Uterus (tissue), 4 donors: ENCODE measurements around the gene FOXD2. TPM values are rescaled to one million over a fixed set of nuclear protein-coding genes. Genes with fewer than 3 reads are reported as not detected.

Source experiments
- DNase-seq, 2 donors: peaks; one replicate each; pipeline ENCODE4 v3.0.0-alpha.2; 2019 to 2020
- H3K27ac ChIP-seq, 2 donors: fragments of 200-600 bp; sonication (generic); 1 replicate in 1 of 2; 2 replicates in 1 of 2; pipeline ENCODE4 v1.5.1; 2016 to 2018
- H3K27me3 ChIP-seq, 2 donors: fragments of 200-600 bp; sonication (generic); one replicate each; pipeline ENCODE4 v1.5.1; 2018 to 2019; ENCODE audit warnings: control low read depth in 1 of 2
- H3K36me3 ChIP-seq, 2 donors: fragments of 200-600 bp; sonication (generic); one replicate each; pipeline ENCODE4 v1.5.1; 2019; ENCODE audit warnings: control low read depth in 1 of 2
- H3K4me1 ChIP-seq, 2 donors: fragments of 200-600 bp; sonication (generic); one replicate each; pipeline ENCODE4 v1.5.1; 2018 to 2019; ENCODE audit warnings: control low read depth in 1 of 2
- H3K4me3 ChIP-seq, 2 donors: fragments of 200-600 bp; sonication (generic); 1 replicate in 1 of 2; 2 replicates in 1 of 2; pipeline ENCODE4 v1.5.1; 2018 to 2019; ENCODE audit warnings: mild to moderate bottlenecking in 1 of 2
- H3K9me3 ChIP-seq, 2 donors: fragments of 200-600 bp; sonication (generic); one replicate each; pipeline ENCODE4 v1.5.1; 2019; ENCODE audit warnings: control low read depth in 1 of 2
- POLR2A ChIP-seq, 2 donors: fragments of 450-650 bp; IDR thresholded peaks; one replicate each; pipeline ENCODE4 v1.6.1; 2016; ENCODE audit warnings: antibody characterized with exemption in 2 of 2, mild to moderate bottlenecking in 1 of 2, moderate library complexity in 1 of 2
- intact Hi-C: fragments of 100-400 bp; cut with DNase I; formaldehyde crosslinking; loops from one replicate; pipeline ENCODE4 v1.15.1; 2023; ENCODE audit warnings: low total_unique reads
- total RNA-seq, 4 donors: library from RNA; depleted of rRNA in 3 of 4; stranded (reverse); fragments of >200 nt in 3 of 4; gene quantifications; one replicate each; pipeline versions ENCODE4 v1.1.0 to v1.2.4, GENCODE V29; 2014 to 2023
- TF ChIP-seq, protein P1 (sequence below), 4 experiments: fragments of 200-600 bp in 2 of 4; fragments of 450-650 bp in 2 of 4; sonication (generic) in 2 of 4; IDR thresholded peaks; one replicate each; pipeline ENCODE4 v1.5.1; 2016 to 2019; ENCODE audit warnings: antibody characterized with exemption in 4 of 4, mild to moderate bottlenecking in 2 of 4, moderate library complexity in 1 of 4
- donor health status: DM: yes; HTN: yes; CAD: no.

Gene FOXD2
- total RNA-seq, 4 donors from 2014 or later, result 0.62 to 0.67 TPM; not detected in 2

GRCh38 chr1:47402591-47402990 lies 35.3 kb upstream of the FOXD2 start:
- intact Hi-C loops, result no loop called here
- no peak for TF ChIP-seq POLR2A (IDR thresholded peaks at IDR 0.05)
- TF ChIP-seq, protein P1, sequence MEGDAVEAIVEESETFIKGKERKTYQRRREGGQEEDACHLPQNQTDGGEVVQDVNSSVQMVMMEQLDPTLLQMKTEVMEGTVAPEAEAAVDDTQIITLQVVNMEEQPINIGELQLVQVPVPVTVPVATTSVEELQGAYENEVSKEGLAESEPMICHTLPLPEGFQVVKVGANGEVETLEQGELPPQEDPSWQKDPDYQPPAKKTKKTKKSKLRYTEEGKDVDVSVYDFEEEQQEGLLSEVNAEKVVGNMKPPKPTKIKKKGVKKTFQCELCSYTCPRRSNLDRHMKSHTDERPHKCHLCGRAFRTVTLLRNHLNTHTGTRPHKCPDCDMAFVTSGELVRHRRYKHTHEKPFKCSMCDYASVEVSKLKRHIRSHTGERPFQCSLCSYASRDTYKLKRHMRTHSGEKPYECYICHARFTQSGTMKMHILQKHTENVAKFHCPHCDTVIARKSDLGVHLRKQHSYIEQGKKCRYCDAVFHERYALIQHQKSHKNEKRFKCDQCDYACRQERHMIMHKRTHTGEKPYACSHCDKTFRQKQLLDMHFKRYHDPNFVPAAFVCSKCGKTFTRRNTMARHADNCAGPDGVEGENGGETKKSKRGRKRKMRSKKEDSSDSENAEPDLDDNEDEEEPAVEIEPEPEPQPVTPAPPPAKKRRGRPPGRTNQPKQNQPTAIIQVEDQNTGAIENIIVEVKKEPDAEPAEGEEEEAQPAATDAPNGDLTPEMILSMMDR (IDR thresholded peaks at IDR 0.05), result no peak
- DNase-seq, result no peak
- no peak overlapping the region for H3K27ac ChIP-seq
- H3K4me3 ChIP-seq, result no peak overlapping the region
- H3K9me3 ChIP-seq, result no peaks in the 10 kb centered on the region
- no peaks in the 10 kb centered on the region for H3K36me3 ChIP-seq
- no peaks in the 10 kb centered on the region for H3K27me3 ChIP-seq
- H3K4me1 ChIP-seq, result no peaks in the 10 kb centered on the region

DNA sequence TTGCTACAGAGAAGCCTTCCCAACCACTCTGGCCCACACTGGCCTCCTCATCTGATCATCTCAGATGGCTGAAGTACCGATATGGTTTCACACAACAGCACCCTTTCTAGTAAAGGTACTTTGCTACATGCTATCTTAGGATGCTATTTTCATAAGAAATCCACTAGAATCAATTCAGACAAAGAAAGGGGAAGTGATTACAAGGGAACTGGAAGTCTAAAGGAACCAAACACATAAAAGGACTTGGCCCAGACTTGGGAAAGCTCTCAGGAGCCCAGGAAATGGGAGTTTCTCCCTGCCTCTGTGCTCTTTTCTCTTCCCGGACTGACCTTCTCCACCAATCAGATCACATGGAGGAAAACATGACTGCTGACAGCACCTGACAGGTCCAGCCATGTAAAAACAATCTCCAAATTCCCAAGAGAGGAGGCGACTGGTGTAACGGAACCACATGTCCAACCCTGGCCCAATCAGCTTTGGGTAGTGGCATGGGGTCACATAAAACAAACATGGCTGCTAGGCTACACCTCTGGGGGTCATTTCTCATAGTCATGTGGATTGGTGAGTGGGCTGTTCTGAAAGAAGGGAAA lies 34.4 kb upstream of the FOXD2 start:
- H3K27ac ChIP-seq, result no peak overlapping the region
- H3K9me3 ChIP-seq, result no peaks in the 10 kb centered on the region
- H3K4me1 ChIP-seq, result no peaks in the 10 kb centered on the region
- no peak for DNase-seq
- H3K4me3 ChIP-seq, result no peak overlapping the region
- TF ChIP-seq, protein P1 (IDR thresholded peaks at IDR 0.05), result no peak
- no peak for TF ChIP-seq POLR2A (IDR thresholded peaks at IDR 0.05)
- H3K27me3 ChIP-seq, result no peaks in the 10 kb centered on the region
- no peaks in the 10 kb centered on the region for H3K36me3 ChIP-seq
- intact Hi-C loops, result no loop called here

DNA sequence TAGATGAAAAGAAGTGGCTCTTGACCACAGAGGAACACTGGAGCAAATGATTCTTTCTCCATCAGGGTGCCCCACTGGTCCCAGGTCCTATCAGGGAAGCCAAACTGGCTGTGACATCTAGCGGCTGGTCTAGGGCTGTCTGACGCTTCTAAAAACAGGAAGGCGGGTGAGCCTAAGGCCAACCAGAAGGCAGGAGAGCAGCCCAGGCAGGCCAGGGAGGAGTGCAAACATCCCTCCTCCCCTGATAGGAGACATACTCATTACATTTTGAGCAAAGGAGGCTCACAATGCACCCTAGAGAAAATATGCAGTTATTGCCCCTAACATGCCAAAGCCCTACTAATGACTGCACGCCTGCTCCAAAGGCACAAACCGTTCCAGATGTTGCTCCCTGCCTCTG lies 32.1 kb upstream of the FOXD2 start:
- Histone ChIP-seq H3K4me3 (no peak overlapping the region), H3K4me1 (no peaks in the 10 kb centered on the region), H3K36me3 (no peaks in the 10 kb centered on the region), H3K27ac (no peak overlapping the region), H3K27me3 (no peaks in the 10 kb centered on the region), H3K9me3 (no peaks in the 10 kb centered on the region)
- TF ChIP-seq POLR2A (IDR thresholded peaks at IDR 0.05), result no peak
- TF ChIP-seq, protein P1 (IDR thresholded peaks at IDR 0.05), result no peak
- DNase-seq, result no peak
- intact Hi-C loops, result no loop called here

DNA sequence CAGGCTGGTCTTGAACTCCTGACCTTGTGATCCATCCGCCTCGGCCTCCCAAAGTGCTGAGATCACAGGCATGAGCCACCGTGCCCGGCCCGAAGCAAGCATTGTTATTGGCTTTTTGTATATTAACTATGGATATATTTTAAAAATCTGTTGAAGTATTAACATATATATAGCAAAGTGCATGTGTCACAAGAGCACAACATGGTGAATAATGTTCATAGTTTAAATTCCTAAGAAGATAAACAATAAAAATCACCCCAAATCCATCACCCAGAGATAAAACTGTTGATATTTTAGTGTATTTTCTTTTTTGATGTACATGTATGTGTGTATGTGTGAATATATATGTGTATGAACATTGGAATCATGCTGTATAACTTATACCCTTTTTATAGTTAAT lies 30.9 kb upstream of the FOXD2 start:
- no peaks in the 10 kb centered on the region for H3K27me3 ChIP-seq
- H3K27ac ChIP-seq, result no peak overlapping the region
- intact Hi-C loops, result no loop called here
- H3K4me1 ChIP-seq, result no peaks in the 10 kb centered on the region
- H3K9me3 ChIP-seq, result no peaks in the 10 kb centered on the region
- no peak overlapping the region for H3K4me3 ChIP-seq
- no peak for TF ChIP-seq POLR2A (IDR thresholded peaks at IDR 0.05)
- TF ChIP-seq, protein P1 (IDR thresholded peaks at IDR 0.05), result no peak
- H3K36me3 ChIP-seq, result no peaks in the 10 kb centered on the region
- no peak for DNase-seq

DNA sequence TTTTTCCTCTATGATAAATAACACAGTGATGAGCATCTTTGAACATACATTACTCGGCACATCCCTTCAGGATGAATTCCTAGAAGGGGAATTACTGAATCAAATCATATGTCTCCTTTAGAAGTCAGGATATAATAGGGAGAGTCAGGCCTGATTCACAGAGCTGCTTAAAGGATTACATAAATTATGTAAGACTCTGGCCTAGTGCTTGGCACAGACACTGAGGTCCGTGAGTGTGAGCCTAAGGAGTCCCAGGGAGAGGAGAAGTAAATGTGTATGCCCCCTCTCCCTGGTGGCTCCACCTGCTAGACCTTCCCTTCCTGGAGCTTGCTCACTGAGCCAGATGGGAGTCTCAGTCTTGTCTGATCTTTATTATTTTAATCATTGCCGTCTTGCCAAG lies 30.4 kb upstream of the FOXD2 start:
- no peaks in the 10 kb centered on the region for H3K27me3 ChIP-seq
- DNase-seq, result no peak
- no peak overlapping the region for H3K27ac ChIP-seq
- H3K36me3 ChIP-seq, result no peaks in the 10 kb centered on the region
- no peak for TF ChIP-seq POLR2A (IDR thresholded peaks at IDR 0.05)
- TF ChIP-seq, protein P1 (IDR thresholded peaks at IDR 0.05), result no peak
- H3K4me1 ChIP-seq, result no peaks in the 10 kb centered on the region
- intact Hi-C loops, result no loop called here
- no peak overlapping the region for H3K4me3 ChIP-seq
- H3K9me3 ChIP-seq, result no peaks in the 10 kb centered on the region
